Lung (tissue), 12 donors: ENCODE measurements around the gene OAS1. TPM values are rescaled to one million over a fixed set of nuclear protein-coding genes. Genes with fewer than 3 reads are reported as not detected.
"Not testable (repeated sequence)": the region's sequence is repeated elsewhere in the genome, so short reads cannot be mapped to it uniquely, and the experiment has no call there.

Experiments used
- ATAC-seq: fragments of 200-7000 bp; cut with Tn5 transposase; one replicate; pipeline ENCODE4 v1.9.1; 2020; ENCODE audit warnings: moderate number of reproducible peaks; ENCODE audit not compliant: insufficient read depth, low FRiP score
- DNase-seq, 3 donors: peaks; one replicate each; pipeline ENCODE4 v3.0.0-alpha.2; 2013 to 2017
- H3K27ac ChIP-seq, 2 donors: one replicate each; pipeline ENCODE4 v1.5.1; 2013; ENCODE audit warnings: mild to moderate bottlenecking in 2 of 2, moderate library complexity in 2 of 2, control low read depth in 1 of 2, inconsistent platforms in 1 of 2, low read depth in 1 of 2, low read length in 1 of 2
- H3K27me3 ChIP-seq, 3 donors: one replicate each; pipeline ENCODE4 v1.5.1; 2013; ENCODE audit warnings: low read length in 2 of 3; ENCODE audit not compliant: control insufficient read depth in 3 of 3, insufficient read depth in 3 of 3
- H3K36me3 ChIP-seq, 4 donors: one replicate each; pipeline ENCODE4 v1.5.1; 2013; ENCODE audit warnings: low read length in 4 of 4, mild to moderate bottlenecking in 1 of 4, moderate library complexity in 1 of 4; ENCODE audit not compliant: control insufficient read depth in 4 of 4, insufficient read depth in 4 of 4
- H3K4me1 ChIP-seq, 5 donors: one replicate each; pipeline ENCODE4 v1.5.1; 2013; ENCODE audit warnings: low read length in 5 of 5, mild to moderate bottlenecking in 2 of 5, moderate library complexity in 1 of 5; ENCODE audit not compliant: control insufficient read depth in 5 of 5, insufficient read depth in 5 of 5
- H3K4me3 ChIP-seq: one replicate; pipeline ENCODE4 v1.5.1; 2013; ENCODE audit warnings: mild to moderate bottlenecking, control low read depth, moderate library complexity
- H3K9ac ChIP-seq, 2 donors: one replicate each; pipeline ENCODE4 v1.5.1; 2013; ENCODE audit warnings: low read length in 2 of 2, control low read depth in 1 of 2; ENCODE audit not compliant: insufficient read depth in 1 of 2
- H3K9me3 ChIP-seq, 4 donors: one replicate each; pipeline ENCODE4 v1.5.1; 2013; ENCODE audit warnings: low read length in 3 of 4, mild to moderate bottlenecking in 1 of 4, moderate library complexity in 1 of 4; ENCODE audit not compliant: control insufficient read depth in 4 of 4, insufficient read depth in 3 of 4
- CTCF ChIP-seq: IDR thresholded peaks from 2 replicates; pipeline ENCODE4 v1.5.1; 2012; ENCODE audit warnings: mild to moderate bottlenecking; ENCODE audit errors: control extremely low read depth, extremely low read depth
- WGBS, 2 donors: extraction: QIAGEN DNeasy Blood & Tissue Kit; methylation state at CpG; one replicate each; pipeline ENCODE4 v1.1.7; 2013; 5-methylcytosine and 5-hydroxymethylcytosine counted together
- polyA plus RNA-seq, 2 donors: library from polyadenylated mRNA; stranded (reverse); fragments of 200-250 nt; gene quantifications; one replicate each; pipeline ENCODE4 v1.2.1, GENCODE V29; 2013
- total RNA-seq, 2 donors: library from RNA; depleted of rRNA in 1 of 2; stranded (reverse); fragments of >200 nt in 1 of 2; gene quantifications; one replicate each; pipeline ENCODE4 v1.2.1, GENCODE V29; 2014 to 2021
- donor health status: control.
- donor health status: control.
- donor health status: Bipolar disorder and iron deficiency.
- donor health status: healthy.
- donor health status: DM: yes; HTN: yes; CAD: no.

The OAS1 gene
- total and polyA plus RNA-seq, 4 donors = 14.6 to 40.3 (median 18.5) TPM

DNA sequence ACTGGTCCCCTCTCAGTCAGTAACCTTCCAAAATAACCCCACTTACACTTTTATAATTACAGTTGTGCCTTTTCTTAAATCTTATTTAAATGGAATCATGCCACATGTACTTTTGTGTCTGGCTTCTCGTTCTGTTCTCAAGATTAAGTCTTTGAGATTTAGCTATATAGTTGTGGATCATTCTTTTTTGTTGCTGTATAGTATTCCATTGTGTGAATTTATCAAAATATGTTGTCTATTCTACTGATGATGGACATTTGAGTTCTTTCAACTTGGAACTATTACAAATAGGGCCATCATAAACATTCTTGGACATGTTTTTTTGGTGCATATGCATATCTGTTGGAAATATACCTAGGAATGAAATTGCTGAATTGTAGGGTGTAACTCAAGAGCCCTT, 40.6 kb downstream of the OAS1 start:
- peaks cover 5 to 39% (median 29%) of the 10 kb centered on the region in 4 donors for H3K36me3 ChIP-seq

GRCh38 chr12:112947761-112948160, 41.0 kb downstream of the OAS1 start:
- Histone ChIP-seq H3K4me3 (no peak overlapping the region), H3K4me1 (no peaks in the 10 kb centered on the region), H3K9ac (no peak overlapping the region), H3K27ac (no peak overlapping the region), H3K27me3 (no peaks in the 10 kb centered on the region), H3K9me3 (peaks cover 0 to 2% (median 0%) of the 10 kb centered on the region in 4 donors), H3K36me3 (peaks cover 5 to 39% (median 29%) of the 10 kb centered on the region in 4 donors)
- DNase-seq = no peak
- ATAC-seq = no peak
- no peak for TF ChIP-seq CTCF
- 93 to 96% methylated on average over 5 of the region's 5 CpGs for WGBS, 2 donors

More for the DNA sequence above, 40.6 kb downstream of the OAS1 start:
- no peaks in the 10 kb centered on the region for H3K27me3 ChIP-seq
- H3K9me3 ChIP-seq = peaks cover 0 to 2% (median 0%) of the 10 kb centered on the region in 4 donors
- H3K9ac ChIP-seq = no peak overlapping the region
- ATAC-seq (no peak), DNase-seq (no peak)
- no peak overlapping the region for H3K27ac ChIP-seq
- 0 to 55% methylated on average over 1 of the region's 1 CpG for WGBS, 2 donors
- H3K4me1 ChIP-seq = no peaks in the 10 kb centered on the region
- H3K4me3 ChIP-seq = no peak overlapping the region
- TF ChIP-seq CTCF = no peak

- no peak overlapping the region for H3K27ac ChIP-seq
- peaks cover 0 to 2% (median 0%) of the 10 kb centered on the region in 4 donors for H3K9me3 ChIP-seq
- no peak for TF ChIP-seq CTCF
- WGBS, 2 donors = 97 to 99% methylated on average over 7 of the region's 7 CpGs
- no peak for DNase-seq
- ATAC-seq = no peak
- peaks cover 5 to 37% (median 28%) of the 10 kb centered on the region in 4 donors for H3K36me3 ChIP-seq
- H3K4me1 ChIP-seq = no peaks in the 10 kb centered on the region
- no peak overlapping the region for H3K9ac ChIP-seq
- no peaks in the 10 kb centered on the region for H3K27me3 ChIP-seq
- no peak overlapping the region for H3K4me3 ChIP-seq
Measured at GRCh38 chr12:112948806-112949205, 42.0 kb downstream of the OAS1 start.

DNA sequence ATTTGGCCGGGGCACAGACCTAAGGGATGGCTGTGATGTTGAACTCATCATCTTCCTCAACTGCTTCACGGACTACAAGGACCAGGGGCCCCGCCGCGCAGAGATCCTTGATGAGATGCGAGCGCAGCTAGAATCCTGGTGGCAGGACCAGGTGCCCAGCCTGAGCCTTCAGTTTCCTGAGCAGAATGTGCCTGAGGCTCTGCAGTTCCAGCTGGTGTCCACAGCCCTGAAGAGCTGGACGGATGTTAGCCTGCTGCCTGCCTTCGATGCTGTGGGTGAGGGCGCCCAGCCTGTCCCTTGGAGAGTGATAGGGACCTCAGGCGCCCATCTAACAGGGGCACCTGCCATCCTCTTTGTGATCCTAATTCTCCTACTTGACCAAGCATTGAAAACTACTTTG, 43.9 kb downstream of the OAS1 start:
- 94 to 95% methylated on average over 11 of the region's 11 CpGs for WGBS, 2 donors
- Histone ChIP-seq H3K4me3 (no peak overlapping the region), H3K27me3 (no peaks in the 10 kb centered on the region), H3K9me3 (no peaks in the 10 kb centered on the region), H3K36me3 (peaks cover 5 to 25% (median 18%) of the 10 kb centered on the region in 4 donors), H3K9ac (no peak overlapping the region), H3K4me1 (no peaks in the 10 kb centered on the region), H3K27ac (no peak overlapping the region)
- TF ChIP-seq CTCF = no peak
- DNase-seq (no peak), ATAC-seq (no peak)

DNA sequence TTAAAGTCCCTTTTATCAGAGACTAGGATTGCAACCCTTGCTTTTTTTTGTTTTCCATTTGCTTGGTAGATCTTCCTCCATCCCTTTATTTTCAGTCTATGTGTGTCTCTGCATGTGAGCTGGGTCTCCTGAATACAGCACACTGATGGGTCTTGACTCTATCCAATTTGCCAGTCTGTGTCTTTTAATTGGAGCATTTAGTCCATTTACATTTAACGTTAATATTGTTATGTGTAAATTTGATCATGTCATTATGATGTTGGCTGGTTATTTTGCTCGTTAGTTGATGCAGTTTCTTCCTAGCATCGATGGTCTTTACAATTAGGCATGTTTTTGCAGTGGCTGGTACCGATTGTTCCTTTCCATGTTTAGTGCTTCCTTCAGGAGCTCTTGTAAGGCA, 50.4 kb downstream of the OAS1 start:
- peaks cover 4 to 10% (median 6%) of the 10 kb centered on the region in 4 donors for H3K36me3 ChIP-seq
- 95% methylated on average over 4 of the region's 4 CpGs for WGBS, 2 donors
- H3K27ac ChIP-seq = not testable (repeated sequence)

More for the DNA sequence above, 50.4 kb downstream of the OAS1 start:
- H3K9me3 ChIP-seq, DNase-seq, H3K4me3 ChIP-seq, H3K9ac ChIP-seq, H3K4me1 ChIP-seq, ATAC-seq, H3K27me3 ChIP-seq: not testable (repeated sequence)
